ENCODE results near the gene CLEC11A. TPM values are rescaled to one million over a fixed set of nuclear protein-coding genes. Genes with fewer than 3 reads are reported as not detected.
"Not testable (repeated sequence)": the region's sequence is repeated elsewhere in the genome, so short reads cannot be mapped to it uniquely, and the experiment has no call there.

Gene CLEC11A
- total and polyA plus RNA-seq, 8 donors: 13.7 to 49.1 (median 40.3) TPM

DNA sequence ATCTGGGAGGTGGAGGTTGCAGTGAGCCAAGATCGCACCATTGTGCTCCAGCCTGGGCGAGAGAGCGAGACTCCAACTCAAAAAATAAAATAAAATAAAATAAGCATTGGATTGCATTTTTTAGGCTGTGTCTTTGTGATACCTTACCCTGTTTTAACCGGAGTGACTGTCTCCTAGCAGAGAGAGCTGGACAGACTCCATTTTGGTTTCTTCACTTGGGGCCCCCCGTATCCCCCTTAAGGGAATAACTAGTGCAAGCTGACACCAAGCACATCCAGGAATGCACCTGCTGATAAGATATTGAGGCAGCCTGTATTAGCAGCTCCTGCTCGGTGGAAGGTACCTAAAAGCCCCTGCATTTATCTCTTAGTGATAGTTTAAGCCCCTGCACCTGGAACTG lies 26.3 kb downstream of the CLEC11A start:
- no peaks in the 10 kb centered on the region for H3K36me3 ChIP-seq
- H3K9me3 ChIP-seq: no peaks in the 10 kb centered on the region
- ATAC-seq: no peak
- H3K4me1 ChIP-seq: no peaks in the 10 kb centered on the region
- peaks cover 0 to 27% of the 10 kb centered on the region in 2 donors for H3K27me3 ChIP-seq
- TF ChIP-seq, protein P1, sequence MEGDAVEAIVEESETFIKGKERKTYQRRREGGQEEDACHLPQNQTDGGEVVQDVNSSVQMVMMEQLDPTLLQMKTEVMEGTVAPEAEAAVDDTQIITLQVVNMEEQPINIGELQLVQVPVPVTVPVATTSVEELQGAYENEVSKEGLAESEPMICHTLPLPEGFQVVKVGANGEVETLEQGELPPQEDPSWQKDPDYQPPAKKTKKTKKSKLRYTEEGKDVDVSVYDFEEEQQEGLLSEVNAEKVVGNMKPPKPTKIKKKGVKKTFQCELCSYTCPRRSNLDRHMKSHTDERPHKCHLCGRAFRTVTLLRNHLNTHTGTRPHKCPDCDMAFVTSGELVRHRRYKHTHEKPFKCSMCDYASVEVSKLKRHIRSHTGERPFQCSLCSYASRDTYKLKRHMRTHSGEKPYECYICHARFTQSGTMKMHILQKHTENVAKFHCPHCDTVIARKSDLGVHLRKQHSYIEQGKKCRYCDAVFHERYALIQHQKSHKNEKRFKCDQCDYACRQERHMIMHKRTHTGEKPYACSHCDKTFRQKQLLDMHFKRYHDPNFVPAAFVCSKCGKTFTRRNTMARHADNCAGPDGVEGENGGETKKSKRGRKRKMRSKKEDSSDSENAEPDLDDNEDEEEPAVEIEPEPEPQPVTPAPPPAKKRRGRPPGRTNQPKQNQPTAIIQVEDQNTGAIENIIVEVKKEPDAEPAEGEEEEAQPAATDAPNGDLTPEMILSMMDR (IDR thresholded peaks at IDR 0.05): no peak
- intact Hi-C loops (cut with DNase I): no loop called here
- no peak for DNase-seq
- H3K4me3 ChIP-seq: no peak overlapping the region
- H3K27ac ChIP-seq: no peak overlapping the region

DNA sequence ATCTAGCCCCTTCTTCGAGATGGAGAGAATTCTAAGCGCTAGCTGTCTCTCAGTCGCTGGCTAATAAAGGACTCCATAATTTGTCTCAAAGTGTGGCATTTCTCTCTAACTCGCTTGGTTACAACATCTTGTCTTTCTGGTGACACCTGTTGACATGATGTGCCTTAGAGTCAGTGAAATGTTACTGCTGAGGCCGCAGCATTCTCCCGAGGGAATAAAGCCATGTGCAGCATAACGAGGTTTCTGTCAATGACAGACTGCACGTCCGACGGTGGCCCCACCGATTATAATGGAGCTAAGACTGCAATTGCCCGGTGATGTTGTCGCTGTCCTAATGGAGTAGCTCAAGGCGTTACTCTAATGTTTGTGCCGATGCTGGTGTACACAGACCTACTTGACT lies 26.8 kb downstream of the CLEC11A start:
- Histone ChIP-seq H3K36me3 (no peaks in the 10 kb centered on the region), H3K27me3 (peaks cover 0 to 30% of the 10 kb centered on the region in 2 donors), H3K9me3 (no peaks in the 10 kb centered on the region), H3K27ac (no peak overlapping the region), H3K4me1 (no peaks in the 10 kb centered on the region), H3K4me3 (no peak overlapping the region)
- intact Hi-C loops (cut with DNase I): no loop called here
- ATAC-seq (no peak), DNase-seq (no peak)
- TF ChIP-seq, protein P1 (IDR thresholded peaks at IDR 0.05): no peak

DNA sequence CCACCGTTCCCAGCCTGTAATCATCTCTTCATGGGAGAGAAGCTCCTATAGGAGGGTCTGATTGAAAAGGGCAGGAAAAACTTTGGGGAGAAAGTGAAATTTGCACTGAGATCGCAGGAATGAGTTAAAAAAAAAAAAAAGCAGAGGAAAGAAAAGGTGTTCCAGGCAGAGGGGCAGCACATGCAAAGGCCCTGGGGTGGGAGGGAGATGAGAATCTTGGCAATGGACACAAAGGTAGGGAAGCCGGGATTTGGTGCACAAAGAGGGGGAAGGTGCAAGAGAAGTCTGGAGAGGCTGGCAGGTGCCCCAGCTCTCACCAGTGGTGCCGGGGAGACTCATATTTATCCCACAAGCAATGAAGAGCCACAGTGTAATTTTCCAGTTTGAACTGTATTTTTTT lies 30.7 kb downstream of the CLEC11A start:
- Histone ChIP-seq H3K4me3 (no peak overlapping the region), H3K36me3 (no peaks in the 10 kb centered on the region), H3K9me3 (no peaks in the 10 kb centered on the region), H3K27me3 (peaks cover 0 to 42% of the 10 kb centered on the region in 2 donors), H3K27ac (no peak overlapping the region), H3K4me1 (no peaks in the 10 kb centered on the region)
- ATAC-seq (no peak), DNase-seq (no peak)
- intact Hi-C loops (cut with DNase I): no loop called here
- TF ChIP-seq, protein P1 (IDR thresholded peaks at IDR 0.05): no peak

DNA sequence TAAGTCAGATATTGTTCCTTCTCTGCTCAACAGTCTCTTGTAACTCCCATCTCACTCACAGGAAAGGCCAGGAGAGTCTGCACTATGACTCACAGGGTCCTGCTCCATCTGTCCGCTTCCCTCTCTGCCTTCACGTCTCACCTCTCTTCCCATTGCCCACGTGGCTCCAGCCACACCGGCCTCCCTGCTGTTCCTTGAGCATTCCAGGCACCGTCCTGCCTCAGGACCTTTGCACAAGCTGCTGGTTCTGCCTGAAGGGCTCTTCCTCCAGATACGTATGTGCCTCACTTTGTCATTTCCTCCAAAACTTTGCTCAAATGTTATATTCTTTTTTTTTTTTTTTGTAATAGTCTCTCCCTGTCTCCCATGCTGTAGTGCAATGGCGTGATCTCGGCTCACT lies 33.1 kb downstream of the CLEC11A start:
- H3K27ac ChIP-seq; H3K4me3 ChIP-seq; H3K36me3 ChIP-seq; ATAC-seq; DNase-seq; H3K9me3 ChIP-seq; H3K4me1 ChIP-seq; intact Hi-C loops (cut with DNase I): not testable (repeated sequence)
- peaks cover 0 to 34% of the 10 kb centered on the region in 2 donors for H3K27me3 ChIP-seq

DNA sequence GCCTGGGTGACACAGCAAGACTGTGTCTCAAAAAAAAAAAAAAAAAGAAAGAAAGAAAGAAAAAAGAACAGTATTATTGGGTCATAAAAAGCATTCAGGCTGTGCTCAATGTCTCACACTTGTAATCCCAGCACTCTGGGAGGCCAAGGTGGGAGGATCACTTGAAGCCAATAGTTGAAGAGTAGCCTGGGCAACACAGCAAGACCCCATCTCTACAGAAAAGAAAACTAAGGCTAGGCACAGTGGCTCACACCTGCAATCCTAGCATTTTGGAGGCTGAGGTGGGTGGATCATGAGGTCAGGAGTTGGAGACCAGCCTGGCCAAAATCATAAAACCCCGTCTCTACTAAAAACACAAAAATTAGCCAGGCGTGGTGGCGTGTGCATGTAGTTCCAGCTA lies 34.5 kb downstream of the CLEC11A start:
- peaks cover 0 to 40% of the 10 kb centered on the region in 2 donors for H3K27me3 ChIP-seq
- H3K9me3 ChIP-seq; H3K36me3 ChIP-seq; ATAC-seq; H3K27ac ChIP-seq; DNase-seq; H3K4me1 ChIP-seq; H3K4me3 ChIP-seq; intact Hi-C loops (cut with DNase I): not testable (repeated sequence)

DNA sequence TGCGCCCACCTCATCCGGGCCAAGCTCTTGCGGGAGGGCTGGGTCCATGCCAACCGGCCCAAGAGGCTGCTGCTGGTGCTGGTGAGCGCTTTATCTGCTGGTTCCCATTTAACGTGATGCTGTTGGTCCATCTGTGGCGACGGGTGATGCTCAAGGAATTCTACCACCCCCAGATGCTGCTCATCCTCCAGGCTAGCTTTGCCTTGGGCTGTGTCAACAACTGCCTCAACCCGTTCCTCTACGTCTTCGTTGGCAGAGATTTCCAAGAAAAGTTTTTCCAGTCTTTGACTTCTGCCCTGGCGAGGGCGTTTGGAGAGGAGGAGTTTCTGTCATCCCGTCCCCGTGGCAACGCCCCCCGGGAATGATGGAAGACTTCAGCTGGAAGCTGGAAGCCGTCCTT lies 35.9 kb downstream of the CLEC11A start:
- H3K4me1 ChIP-seq; H3K36me3 ChIP-seq; intact Hi-C loops (cut with DNase I); H3K4me3 ChIP-seq; ATAC-seq; H3K27ac ChIP-seq; DNase-seq; H3K9me3 ChIP-seq: not testable (repeated sequence)
- peaks cover 0 to 44% of the 10 kb centered on the region in 2 donors for H3K27me3 ChIP-seq

DNA sequence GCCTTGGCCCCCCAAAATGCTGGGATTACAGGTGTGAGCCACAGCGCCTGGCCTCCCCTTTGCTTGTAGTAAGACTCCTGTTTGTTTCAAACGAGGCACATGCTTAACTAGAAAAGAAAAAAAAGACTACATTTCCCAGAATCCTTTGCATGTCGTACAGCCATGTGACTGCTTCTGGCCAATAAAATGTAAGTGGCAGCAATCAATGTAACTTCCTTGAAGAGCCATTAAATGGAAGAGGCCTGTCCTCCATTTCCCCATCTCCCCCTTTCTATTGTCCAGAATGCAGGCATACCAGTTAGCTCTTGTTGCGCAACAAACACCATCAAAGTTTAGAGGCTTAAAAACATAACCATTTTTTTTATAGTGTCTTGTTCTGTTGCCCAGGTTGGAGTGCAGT lies 36.7 kb downstream of the CLEC11A start:
- Histone ChIP-seq H3K27ac (no peak overlapping the region), H3K27me3 (peaks cover 0 to 44% of the 10 kb centered on the region in 2 donors), H3K36me3 (no peaks in the 10 kb centered on the region), H3K9me3 (no peaks in the 10 kb centered on the region), H3K4me3 (no peak overlapping the region), H3K4me1 (no peaks in the 10 kb centered on the region)
- ATAC-seq (no peak), DNase-seq (no peak)
- TF ChIP-seq, protein P1 (IDR thresholded peaks at IDR 0.05): no peak
- intact Hi-C loops (cut with DNase I): no loop called here

DNA sequence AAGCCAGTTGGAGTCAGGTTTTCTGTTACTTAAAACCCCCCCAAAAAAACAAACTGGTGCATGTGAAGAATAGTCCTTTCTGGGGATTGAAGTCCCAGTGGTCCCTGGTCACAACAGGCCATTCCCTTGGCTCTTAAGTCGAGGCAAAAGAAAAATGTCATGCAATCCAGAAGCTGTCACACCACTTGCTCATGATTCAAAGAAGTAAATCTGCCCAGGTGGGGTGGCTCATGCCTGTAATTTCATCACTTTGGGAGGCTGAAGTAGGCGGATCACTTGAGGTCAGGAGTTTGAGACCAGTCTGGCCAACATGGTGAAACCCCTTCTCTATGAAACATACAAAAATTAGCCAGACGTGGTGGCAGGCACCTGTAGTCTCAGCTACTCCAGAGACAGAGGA lies 38.3 kb downstream of the CLEC11A start:
- intact Hi-C loops (cut with DNase I): not testable (repeated sequence)

DNA sequence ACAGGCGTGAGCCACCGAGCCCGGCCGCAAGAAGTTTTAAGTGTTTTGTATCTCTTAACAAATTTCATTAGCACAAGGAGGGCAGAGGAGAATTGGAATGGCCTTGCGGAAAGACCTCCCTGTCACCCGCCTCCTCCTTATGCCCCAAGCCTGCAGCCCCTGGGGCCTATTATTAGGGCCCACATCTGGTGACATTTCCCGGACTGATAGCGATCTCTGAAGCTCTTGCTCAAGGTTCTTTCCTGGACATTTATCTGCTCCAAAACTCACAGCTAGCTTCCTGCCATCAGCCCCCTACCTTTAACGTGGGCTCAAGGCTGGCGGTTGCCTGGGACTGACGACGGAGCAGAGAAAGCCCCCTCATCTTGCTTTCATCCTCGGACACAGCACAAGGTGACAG lies 40.4 kb downstream of the CLEC11A start:
- H3K36me3 ChIP-seq; H3K4me3 ChIP-seq; H3K27ac ChIP-seq; intact Hi-C loops (cut with DNase I); H3K4me1 ChIP-seq; H3K9me3 ChIP-seq; DNase-seq; ATAC-seq: not testable (repeated sequence)
- peaks cover 0 to 52% of the 10 kb centered on the region in 2 donors for H3K27me3 ChIP-seq

More for the DNA sequence above, 38.3 kb downstream of the CLEC11A start:
- not testable (repeated sequence) for H3K9me3 ChIP-seq, ATAC-seq, H3K27ac ChIP-seq, H3K36me3 ChIP-seq, H3K4me3 ChIP-seq, H3K4me1 ChIP-seq, DNase-seq
- peaks cover 0 to 49% of the 10 kb centered on the region in 2 donors for H3K27me3 ChIP-seq

All from left lung (tissue), 10 donors.